Smooth muscle cell (in vitro differentiated cells): ENCODE results near the gene TICRR. TPM values are rescaled to one million over a fixed set of nuclear protein-coding genes. Genes with fewer than 3 reads are reported as not detected.

Experiments
- DNase-seq: peaks from one replicate; lab custom pipeline; 2025; ENCODE audit not compliant: unreplicated experiment; lab: John Stamatoyannopoulos, UW
- H2AFZ ChIP-seq: fragments of 200-600 bp; sonication (generic); 2 replicates; pipeline ENCODE4 v1.6.0; 2016; ENCODE audit warnings: antibody characterized with exemption, low read depth, mild to moderate bottlenecking
- H3F3A ChIP-seq: fragments of 200-600 bp; sonication (generic); 2 replicates; pipeline ENCODE4 v1.6.0; 2017; ENCODE audit warnings: antibody characterized with exemption, low read depth
- H3K27ac ChIP-seq: fragments of 200-600 bp; sonication (generic); 2 replicates; pipeline ENCODE4 v1.5.1; 2016; ENCODE audit warnings: low read depth, mild to moderate bottlenecking
- H3K27me3 ChIP-seq: fragments of 200-600 bp; sonication (generic); 2 replicates; pipeline ENCODE4 v1.6.1; 2016; ENCODE audit warnings: low read depth, mild to moderate bottlenecking
- H3K36me3 ChIP-seq: fragments of 200-600 bp; sonication (generic); 2 replicates; pipeline ENCODE4 v1.5.1; 2016; ENCODE audit warnings: low read depth
- H3K4me1 ChIP-seq: fragments of 200-600 bp; sonication (generic); 2 replicates; pipeline ENCODE4 v1.5.1; 2016; ENCODE audit warnings: low read depth
- H3K4me2 ChIP-seq: fragments of 200-600 bp; sonication (generic); 2 replicates; pipeline ENCODE4 v1.6.0; 2016; ENCODE audit warnings: mild to moderate bottlenecking
- H3K4me3 ChIP-seq: fragments of 200-600 bp; sonication (generic); 2 replicates; pipeline ENCODE4 v1.5.1; 2016; ENCODE audit warnings: mild to moderate bottlenecking
- H3K79me2 ChIP-seq: fragments of 200-600 bp; sonication (generic); 2 replicates; pipeline ENCODE4 v1.6.0; 2016; ENCODE audit warnings: low read depth, mild to moderate bottlenecking
- H3K9ac ChIP-seq: fragments of 200-600 bp; sonication (generic); 2 replicates; pipeline ENCODE4 v1.6.0; 2016; ENCODE audit warnings: low read depth
- H3K9me3 ChIP-seq: fragments of 200-600 bp; sonication (generic); replicated peaks from 2 replicates; pipeline ENCODE4 v1.5.1; 2016; ENCODE audit warnings: low read depth
- H4K20me1 ChIP-seq: fragments of 200-600 bp; sonication (generic); 2 replicates; pipeline ENCODE4 v1.6.0; 2016; ENCODE audit warnings: low read depth
- WGBS: methylation state at CpG from one replicate; pipeline ENCODE4 v1.1.7; 2016; ENCODE audit warnings: low lambda C conversion rate; 5-methylcytosine and 5-hydroxymethylcytosine counted together
- polyA plus RNA-seq: library from polyadenylated mRNA; unstranded; fragments of >200 nt; fragmentation: Nextera tagmentation; extraction: Ambion mirVana; gene quantifications from 2 replicates; pipeline ENCODE4 v1.2.1, GENCODE V29; 2016
- total RNA-seq: library from RNA; depleted of rRNA; stranded (reverse); fragments of >200 nt; gene quantifications from 2 replicates; pipeline ENCODE4 v1.2.3, GENCODE V29; 2014
- TF ChIP-seq, protein P1 (sequence below): fragments of 200-600 bp; sonication (generic); IDR thresholded peaks from 2 replicates; pipeline ENCODE4 v1.5.1; 2017; ENCODE audit warnings: borderline replicate concordance, mild to moderate bottlenecking, antibody characterized with exemption; ENCODE audit not compliant: insufficient read depth, poor library complexity, severe bottlenecking

Gene TICRR
- 2.5 and 2.6 TPM in 2 replicates for total RNA-seq
- polyA plus RNA-seq: 1.3 and 2.5 TPM in 2 replicates

DNA sequence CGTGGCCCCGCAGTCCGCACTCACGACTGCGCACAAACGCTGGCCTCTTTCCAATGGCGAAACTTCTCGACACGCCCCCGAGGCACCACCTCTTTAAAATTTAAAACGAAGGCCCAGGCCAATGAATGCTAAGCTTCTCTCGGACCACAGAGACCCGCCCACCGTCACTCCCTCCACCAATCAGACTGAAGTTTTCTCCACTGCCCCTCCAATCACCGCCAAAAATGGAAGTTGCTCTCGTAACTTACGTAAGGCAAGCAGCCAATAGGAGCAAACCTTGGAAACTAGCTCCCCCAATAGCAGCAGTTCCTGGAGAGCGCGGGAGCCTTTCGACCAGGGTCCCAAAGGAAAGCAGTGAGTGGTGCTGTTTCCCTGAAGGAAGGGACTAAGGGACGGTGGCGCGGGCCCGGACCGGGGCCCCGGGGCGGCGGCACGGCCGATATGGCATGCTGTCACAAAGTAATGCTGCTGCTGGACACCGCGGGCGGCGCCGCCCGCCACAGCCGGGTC lies at the start of gene TICRR:
Gene TICRR, plus strand, starts transcription at position 324 of the 510 bp plus-strand sequence. Its CDS starts 118 bp downstream, at position 442.
- Histone ChIP-seq H3K27ac (no peak within 1 kb of the TSS), H3F3A (no peaks in the 10 kb centered on the region), H4K20me1 (no peaks in the 10 kb centered on the region), H2AFZ (peak within 1 kb of the TSS; percentile 70), H3K27me3 (no peaks in the 10 kb centered on the region), H3K4me2 (peak within 1 kb of the TSS; percentile 92), H3K36me3 (no peaks in the 10 kb centered on the region), H3K9me3 (no peaks in the 10 kb centered on the region), H3K79me2 (peaks cover 39% of the 10 kb centered on the region), H3K4me1 (no peaks in the 10 kb centered on the region), H3K4me3 (peak within 1 kb of the TSS; percentile 77), H3K9ac (peak within 1 kb of the TSS; percentile 23)
- under 1% methylated on average over 37 of the region's 37 CpGs for WGBS
- TF ChIP-seq, protein P1, sequence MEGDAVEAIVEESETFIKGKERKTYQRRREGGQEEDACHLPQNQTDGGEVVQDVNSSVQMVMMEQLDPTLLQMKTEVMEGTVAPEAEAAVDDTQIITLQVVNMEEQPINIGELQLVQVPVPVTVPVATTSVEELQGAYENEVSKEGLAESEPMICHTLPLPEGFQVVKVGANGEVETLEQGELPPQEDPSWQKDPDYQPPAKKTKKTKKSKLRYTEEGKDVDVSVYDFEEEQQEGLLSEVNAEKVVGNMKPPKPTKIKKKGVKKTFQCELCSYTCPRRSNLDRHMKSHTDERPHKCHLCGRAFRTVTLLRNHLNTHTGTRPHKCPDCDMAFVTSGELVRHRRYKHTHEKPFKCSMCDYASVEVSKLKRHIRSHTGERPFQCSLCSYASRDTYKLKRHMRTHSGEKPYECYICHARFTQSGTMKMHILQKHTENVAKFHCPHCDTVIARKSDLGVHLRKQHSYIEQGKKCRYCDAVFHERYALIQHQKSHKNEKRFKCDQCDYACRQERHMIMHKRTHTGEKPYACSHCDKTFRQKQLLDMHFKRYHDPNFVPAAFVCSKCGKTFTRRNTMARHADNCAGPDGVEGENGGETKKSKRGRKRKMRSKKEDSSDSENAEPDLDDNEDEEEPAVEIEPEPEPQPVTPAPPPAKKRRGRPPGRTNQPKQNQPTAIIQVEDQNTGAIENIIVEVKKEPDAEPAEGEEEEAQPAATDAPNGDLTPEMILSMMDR: no peak
- DNase-seq: peak; percentile 84

- H3K4me1 ChIP-seq: no peaks in the 10 kb centered on the region
- TF ChIP-seq, protein P1: no peak
- no peaks in the 10 kb centered on the region for H4K20me1 ChIP-seq
- H3K27me3 ChIP-seq: no peaks in the 10 kb centered on the region
- WGBS: 91% methylated on average over 7 of the region's 7 CpGs
- no peaks in the 10 kb centered on the region for H3F3A ChIP-seq
- DNase-seq: no peak
- H3K36me3 ChIP-seq: no peaks in the 10 kb centered on the region
- H2AFZ ChIP-seq: no peak overlapping the region
- H3K79me2 ChIP-seq: no peaks in the 10 kb centered on the region
- no peak overlapping the region for H3K4me3 ChIP-seq
- H3K9ac ChIP-seq: no peak overlapping the region
- no peak overlapping the region for H3K27ac ChIP-seq
- H3K9me3 ChIP-seq: no peaks in the 10 kb centered on the region
- no peak overlapping the region for H3K4me2 ChIP-seq
Observed at GRCh38 chr15:89526181-89526580, 49.1 kb upstream of the TICRR start.

DNA sequence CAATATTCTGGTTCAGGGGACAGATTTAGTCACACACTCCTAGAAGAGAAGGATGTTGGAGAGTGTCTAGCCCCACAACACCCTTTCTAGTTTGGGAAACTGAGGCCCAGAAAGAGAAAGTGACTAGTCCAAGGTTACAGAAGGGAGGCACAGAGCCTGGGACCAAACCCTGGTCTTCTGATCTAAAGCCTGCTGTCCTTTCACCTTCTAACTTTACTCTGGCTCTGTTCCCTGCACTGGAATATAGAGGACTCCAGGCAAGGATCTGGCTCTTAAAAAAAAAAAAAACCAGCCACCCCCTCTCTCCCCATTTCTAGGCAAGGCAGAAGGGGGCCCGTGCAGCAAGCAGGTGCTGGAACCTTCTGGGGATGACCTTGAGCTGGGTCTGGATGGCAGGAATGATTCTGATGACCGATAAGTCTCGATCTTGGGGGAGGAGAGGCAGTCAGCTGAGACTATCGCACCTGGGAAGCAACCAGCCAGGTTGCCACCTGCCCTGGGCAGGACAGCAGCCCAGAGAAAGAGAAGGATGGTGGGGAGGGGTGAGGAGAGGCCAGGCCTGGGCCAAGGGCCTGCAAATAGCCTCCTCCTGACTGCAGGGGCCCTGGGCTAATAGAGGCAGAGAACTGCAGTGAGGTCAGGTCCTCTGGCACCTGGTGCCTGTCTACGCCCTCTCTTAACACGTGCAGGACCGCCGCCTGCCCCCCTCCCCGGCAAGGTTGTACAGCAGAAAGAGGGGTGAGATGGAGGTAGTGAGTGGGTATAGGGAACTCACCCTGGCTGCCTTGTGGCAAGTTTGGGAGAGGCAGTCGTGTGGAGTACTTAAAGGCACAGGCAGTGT lies 48.4 kb upstream of the TICRR start:
- WGBS: 85% methylated on average over 10 of the region's 10 CpGs

More for the DNA sequence above, 48.4 kb upstream of the TICRR start:
- Histone ChIP-seq H3K4me3 (no peak overlapping the region), H4K20me1 (no peaks in the 10 kb centered on the region), H3K27ac (no peak overlapping the region), H3K79me2 (no peaks in the 10 kb centered on the region), H3K36me3 (no peaks in the 10 kb centered on the region), H3K4me1 (no peaks in the 10 kb centered on the region), H3K4me2 (no peak overlapping the region), H3F3A (no peaks in the 10 kb centered on the region), H3K9me3 (no peaks in the 10 kb centered on the region), H2AFZ (no peak overlapping the region), H3K9ac (no peak overlapping the region), H3K27me3 (no peaks in the 10 kb centered on the region)
- TF ChIP-seq, protein P1: no peak
- DNase-seq: no peak
